Daoy (cell line): ENCODE measurements around the gene SMYD3. TPM values are rescaled to one million over a fixed set of nuclear protein-coding genes. Genes with fewer than 3 reads are reported as not detected.

Source experiments
- DNase-seq: peaks from one replicate; pipeline ENCODE4 v3.0.0-alpha.2; 2015; ENCODE audit warnings: low read depth
- total RNA-seq: library from RNA; depleted of rRNA; stranded (reverse); fragments of >200 nt; shearing (Covaris generic); gene quantifications from 2 replicates; pipeline ENCODE4 v1.2.3, GENCODE V29; 2014

SMYD3 gene
- total RNA-seq, 1 experiment from 2014 or later: 21.4 TPM

DNA sequence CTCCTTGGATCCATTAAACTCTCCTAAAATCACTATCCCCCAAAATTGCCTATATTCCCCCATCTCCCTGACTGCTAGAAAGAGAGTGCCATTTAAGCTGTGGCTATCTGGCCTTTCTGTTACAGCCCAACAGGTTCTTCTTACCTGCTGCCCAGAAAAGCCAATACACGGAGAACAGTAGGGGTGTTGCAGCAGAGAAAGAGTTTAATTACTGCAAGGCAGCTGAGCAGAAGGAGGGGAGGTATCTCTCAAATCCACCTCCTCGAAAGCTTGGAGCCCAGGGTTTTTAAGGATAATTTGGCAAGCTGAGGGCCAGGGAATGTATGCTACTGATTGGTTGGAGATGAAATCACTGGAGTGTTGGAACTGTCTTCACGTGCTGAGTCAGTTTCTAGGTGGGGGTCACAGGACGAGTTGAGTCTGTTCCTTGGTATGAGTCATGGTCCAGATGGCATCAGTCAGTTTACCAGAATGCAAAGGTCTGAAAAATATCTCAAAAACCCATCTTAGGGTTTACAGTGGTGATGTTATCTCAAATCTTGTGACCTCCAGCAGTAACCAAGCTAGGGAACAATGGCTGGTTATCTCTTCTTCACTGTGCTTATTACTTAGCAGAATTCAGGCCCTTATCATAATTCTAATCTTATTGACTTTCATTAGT lies 89.8 kb downstream of the SMYD3 start:
- DNase-seq: no peak

DNA sequence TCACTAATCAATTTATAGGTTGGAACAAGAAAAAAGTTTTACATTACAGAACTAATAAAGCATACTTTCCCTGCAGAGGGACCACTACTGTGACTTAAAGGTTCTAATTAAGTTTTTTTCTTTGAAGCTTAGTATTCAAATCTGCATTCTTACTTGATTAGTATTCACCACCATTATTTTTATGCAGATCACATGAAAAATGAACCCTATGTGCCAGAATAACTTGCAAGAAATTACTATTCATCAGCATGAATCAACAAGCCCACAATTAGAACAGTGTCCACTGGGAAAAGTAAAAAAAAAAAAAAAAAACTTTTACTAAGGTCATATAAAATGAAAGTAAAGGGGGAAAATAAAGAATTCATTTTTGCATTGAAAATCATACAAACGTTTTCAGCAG lies 90.8 kb downstream of the SMYD3 start:
- no peak for DNase-seq

DNA sequence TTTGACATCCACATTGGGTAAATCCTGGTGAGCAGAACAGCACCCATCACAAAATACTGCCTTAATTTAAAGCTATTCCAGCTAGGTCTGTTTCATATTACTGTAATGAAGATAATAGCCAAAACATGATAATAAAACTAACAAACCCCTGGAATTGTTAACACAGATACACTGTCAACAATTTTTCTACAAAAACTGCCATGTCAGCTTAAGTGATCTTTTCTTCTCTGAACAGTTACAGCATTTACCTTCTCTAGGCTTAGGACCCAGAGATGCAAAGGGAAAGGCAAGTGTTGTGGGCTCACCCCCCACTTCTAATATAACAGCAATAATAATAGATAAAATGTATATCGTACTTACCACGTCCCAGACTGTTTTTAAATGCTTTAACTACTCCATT lies 92.1 kb downstream of the SMYD3 start:
- no peak for DNase-seq

DNA sequence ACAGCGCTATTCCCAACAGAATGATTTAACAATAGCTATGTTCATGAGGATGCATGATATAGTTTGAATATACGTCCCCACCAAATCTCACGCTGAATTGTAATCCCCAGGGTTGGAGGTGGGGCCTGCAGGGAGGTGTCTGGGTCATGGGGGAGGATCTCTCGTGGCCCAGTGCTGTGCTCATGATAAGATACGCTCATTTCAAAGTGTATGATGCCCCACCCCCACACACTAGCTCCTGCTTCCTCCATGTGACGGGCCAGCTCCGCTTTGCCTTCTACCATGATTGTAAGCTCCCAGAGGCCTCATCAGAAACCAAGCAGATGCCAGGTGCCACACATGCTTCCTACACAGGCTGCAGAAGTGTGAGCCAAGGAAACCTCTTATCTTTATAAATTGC lies 93.6 kb downstream of the SMYD3 start:
- no peak for DNase-seq

DNA sequence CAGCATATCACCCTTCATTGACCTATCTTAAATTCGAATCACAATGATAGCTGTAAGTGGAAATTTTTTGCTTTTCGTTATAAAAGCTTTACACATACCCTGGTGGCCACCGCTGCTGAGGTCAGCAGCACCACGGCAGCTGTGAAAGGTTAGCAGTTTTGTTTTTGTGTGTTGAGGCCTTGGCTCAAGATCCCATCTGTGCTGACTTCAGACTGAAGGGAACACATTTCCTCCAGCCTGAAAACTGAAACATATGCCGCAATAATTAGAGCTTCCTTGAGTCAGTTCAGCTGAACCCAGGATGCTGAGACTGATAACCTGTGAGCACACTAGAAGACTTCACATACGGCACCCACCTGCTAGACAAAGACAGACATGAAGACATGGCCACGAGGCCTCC lies 103.0 kb downstream of the SMYD3 start:
- no peak for DNase-seq

DNA sequence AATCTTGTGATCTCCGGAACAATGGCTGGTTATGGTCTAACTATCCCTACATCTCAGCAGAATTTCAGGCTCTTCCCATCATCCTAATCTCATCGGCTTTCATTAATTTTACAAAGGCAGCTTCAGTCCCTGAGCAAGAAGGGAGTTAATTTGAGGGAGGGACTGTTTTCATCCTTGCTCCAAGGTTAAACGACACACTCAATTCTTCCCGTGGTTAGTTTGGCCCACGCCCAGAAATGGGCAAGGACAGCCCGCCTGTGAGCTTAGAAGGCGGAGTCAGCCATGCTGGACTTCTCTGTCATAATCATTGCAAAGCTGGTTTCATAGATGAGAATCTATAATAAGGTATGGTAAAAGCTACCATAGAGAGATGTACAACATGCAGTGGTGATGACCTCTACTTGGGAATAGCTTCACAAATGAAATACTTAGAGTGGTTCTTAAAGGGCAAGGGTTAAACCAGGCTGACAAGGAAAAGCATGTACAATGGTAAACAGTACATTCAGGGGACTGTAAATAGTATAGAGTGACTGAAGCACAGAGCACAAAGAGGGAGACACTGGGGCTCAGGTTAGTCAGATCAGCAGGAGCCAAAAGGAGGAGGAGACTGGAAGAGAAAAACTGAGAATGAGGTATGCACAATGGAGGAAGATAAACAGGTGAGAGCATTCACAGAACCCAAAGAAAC lies 108.8 kb downstream of the SMYD3 start:
- peak; percentile 15 for DNase-seq

DNA sequence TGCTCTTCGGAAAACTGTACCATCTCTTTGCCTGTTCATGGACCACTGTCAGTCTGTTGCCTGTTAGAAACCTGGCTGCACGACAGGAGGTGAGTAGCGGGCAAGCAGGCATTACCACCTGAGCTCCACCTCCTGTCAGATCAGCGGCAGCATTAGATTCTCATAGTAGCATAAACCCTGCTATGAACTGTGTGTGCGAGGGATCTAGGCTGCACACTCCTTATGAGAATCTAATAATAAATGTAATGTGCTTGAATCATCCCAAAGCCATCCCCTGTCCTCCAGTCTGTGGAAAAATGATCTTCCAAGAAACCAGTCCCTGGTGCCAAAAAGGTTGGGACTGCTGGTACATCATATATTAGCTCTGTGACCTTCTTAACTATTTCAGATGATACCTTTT lies 110.0 kb downstream of the SMYD3 start:
- DNase-seq: no peak

DNA sequence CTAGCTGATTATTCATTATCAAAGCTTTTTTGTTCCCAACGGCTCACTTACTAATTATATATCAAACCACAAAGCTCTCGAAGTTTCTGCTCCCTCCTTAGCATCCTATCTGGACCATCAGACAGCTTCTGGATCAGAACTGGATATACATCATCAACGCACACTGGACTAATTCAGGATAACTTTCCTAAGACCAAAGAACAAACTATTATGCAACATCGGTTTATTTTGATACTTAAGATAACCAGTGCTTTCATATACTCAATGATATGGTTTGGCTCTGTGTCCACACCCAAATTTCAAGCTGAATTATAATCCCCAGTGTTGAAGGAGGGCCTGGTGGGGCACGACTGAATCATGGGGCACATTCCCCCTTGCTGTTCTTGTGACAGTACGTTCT lies 110.8 kb downstream of the SMYD3 start:
- DNase-seq: no peak

DNA sequence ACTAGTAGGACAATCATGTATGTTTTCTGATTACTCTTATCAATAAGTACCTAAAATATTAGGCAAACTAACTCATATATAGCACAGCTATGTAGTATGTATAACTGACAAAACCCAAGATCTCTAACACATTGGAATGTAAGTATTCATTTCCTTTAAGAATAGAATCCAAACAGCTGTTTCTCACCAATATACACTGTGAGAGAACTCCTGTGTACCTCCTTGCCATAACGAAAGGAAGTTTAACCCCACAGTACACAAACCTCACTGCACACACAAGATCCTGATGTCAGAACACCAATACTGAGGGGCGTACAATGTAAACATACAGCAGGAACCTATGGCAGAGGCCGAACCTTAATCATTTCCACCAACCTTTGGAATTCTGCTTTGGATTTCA lies 113.0 kb downstream of the SMYD3 start:
- no peak for DNase-seq

DNA sequence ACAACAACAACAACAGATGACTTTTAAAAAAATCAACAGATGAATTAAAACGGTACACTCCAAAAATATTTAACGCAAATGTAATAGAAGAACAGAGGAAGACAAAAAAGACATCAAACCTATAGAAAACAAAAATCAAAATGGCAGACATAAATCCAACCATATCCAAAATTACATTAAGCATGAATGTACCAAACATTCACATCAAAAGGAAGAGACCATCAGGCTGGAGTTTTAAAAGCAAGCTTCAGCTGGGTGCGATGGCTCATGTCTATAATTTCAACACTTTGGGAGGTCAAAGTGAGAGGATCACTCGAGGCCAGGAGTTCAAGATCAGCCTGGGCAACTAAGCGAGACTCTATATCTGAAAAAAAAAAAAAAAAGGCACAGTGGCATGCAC lies 116.2 kb downstream of the SMYD3 start:
- DNase-seq: no peak

DNA sequence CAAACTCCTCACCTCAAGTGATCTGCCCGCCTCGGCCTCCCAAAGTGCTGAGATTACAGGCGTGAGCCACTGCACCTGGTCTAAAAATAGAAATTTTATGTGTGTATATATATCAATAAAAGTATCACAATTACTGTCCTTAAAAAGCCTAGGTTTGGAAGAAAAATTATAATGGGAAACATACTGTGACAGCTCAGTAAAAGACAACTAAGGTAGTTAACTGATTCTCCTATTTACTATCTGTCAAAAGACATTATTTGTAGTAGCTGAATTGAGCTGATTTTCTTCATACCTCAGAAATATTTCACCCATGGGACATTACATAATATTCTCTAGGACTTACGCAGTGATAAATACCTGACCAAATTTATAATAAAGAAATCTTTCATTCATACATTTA lies 122.5 kb downstream of the SMYD3 start:
- no peak for DNase-seq

DNA sequence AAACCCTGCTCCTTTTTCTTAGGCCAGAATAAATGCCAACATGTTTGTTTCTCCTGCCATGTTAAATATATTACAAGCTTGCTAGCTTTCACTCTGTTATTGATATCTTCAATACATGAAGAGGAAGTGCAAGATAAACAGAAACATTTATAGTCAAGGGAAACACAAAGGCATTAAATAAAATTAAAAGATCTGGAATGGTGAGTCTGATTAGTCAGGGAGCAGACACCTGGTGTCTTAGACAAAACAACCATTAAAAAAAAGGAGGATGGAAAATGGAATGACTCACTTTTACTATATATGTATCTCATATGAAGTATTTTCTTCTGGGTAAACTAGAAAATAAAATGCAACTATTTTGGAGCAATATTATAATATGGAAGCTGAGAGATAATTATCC lies 123.3 kb downstream of the SMYD3 start:
- no peak for DNase-seq

DNA sequence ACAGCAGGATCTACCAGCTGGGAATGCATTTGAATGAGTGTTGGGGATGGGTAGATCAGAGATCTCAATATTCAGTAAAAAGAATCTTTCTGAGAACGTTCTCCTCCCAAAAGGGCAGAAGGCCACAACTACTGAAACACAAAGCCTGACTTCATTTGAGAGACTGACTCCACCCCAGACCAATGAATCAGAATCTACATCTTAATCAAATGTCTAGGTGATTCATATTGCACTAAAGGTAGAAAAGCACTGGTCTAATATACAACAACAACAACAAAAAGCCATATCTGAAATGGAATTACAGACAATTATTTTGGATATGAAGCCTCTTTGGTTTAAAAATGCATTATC lies 123.9 kb downstream of the SMYD3 start:
- DNase-seq: no peak

DNA sequence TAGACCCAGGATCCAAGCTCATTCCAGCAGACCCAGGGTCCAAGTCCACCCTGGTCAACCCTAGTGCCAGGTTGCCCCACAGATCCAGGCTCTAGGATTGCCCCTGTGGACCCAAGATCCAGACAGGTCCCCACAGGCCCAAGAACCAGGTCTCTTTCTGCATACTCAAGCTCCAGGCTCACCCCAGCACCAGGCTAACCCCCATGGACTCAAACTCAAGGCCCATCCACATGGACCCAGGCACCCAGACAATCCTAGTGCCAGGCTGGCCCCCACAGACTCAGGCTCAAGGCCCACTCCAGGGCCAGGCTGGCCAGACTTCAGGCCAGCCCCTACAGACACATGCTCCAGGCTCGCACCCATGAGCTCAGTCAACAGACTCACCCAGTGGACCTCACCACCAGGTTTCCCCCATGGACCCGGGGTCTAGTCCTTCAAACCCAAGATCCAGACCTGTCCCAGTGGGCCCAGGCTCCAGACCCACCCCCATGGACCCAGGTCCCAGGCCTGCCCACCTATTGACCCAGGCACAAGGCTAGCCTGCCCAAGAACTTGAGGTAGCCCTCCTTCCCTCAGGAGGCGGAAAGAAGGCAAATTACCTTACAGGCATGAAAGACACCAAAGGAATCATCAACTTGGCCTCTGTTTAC lies 124.4 kb downstream of the SMYD3 start:
- DNase-seq: no peak

DNA sequence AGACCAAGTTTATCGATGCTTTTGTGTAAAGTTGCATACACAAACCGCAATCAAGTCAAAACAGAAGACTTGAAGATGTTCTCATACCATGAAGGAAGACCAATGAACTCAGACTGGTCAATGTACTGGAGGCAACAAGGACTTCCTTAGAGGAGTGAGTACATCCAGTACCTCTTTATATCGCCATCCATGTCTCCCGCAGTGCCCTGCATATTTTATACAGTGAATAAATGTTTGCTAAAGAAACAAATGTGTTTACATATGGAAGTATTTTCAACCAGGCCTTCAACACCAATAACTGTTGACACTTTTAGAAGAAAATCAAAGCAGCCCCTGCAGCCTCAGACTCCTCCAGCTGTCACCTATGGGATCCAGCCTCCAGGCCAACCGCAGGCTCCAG lies 125.6 kb downstream of the SMYD3 start:
- no peak for DNase-seq

DNA sequence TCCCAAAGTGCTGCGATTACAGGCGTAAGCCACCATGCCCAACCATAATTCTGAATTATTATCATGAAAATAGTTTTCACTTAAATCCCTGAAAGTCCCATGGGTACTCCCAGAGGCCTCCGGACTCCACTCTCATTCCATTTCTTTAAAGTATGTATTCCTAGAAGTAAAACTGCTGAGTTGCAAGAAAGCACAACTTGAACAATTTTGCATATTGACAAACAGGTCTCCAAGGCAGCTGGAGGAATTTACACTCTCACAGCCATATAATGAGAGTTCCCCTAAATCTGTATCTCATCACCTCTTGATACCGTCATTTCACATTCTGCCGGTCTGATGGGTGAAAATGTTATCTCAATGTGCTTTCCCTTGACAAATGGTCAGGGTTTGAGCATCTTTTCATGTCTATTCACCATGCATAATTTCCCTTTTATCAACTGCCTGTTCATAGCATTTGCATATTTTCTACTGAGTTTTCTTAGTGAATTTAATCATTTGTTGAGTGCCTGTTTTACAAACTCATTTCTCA lies 129.4 kb downstream of the SMYD3 start:
- no peak for DNase-seq

DNA sequence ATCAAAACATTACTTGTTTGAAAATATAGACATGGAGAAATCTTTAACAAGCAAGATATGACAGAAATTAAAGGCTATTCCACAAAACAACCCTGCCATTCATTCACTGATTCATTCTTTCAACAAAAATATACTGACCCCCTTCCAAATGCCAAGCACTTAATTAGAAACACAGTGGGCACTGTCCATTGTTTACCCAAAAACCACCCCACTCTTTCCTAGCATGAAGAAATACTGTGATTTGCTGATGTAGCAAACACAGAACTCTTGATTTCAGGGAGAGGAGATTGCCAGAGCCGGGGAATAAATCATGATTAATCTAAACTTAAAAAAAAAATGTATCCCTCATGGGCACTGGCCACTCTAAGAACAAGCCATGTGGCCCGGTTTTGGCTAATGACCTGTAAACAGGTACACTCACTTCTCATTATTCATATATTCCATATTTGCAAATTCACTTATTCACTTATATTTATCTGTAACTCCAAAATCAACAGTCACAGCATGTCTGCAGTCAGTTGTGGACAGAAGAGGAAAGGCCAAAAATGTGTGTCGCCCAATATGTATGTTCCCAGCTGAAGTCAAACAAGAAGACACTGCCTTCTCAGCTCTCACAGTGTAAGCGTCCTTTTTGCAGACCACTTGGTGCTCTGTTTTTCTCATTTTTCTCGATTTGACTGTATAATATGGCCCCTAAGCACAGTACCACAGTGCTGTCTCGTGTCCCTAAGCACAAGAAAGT lies 133.1 kb downstream of the SMYD3 start:
- DNase-seq: no peak

DNA sequence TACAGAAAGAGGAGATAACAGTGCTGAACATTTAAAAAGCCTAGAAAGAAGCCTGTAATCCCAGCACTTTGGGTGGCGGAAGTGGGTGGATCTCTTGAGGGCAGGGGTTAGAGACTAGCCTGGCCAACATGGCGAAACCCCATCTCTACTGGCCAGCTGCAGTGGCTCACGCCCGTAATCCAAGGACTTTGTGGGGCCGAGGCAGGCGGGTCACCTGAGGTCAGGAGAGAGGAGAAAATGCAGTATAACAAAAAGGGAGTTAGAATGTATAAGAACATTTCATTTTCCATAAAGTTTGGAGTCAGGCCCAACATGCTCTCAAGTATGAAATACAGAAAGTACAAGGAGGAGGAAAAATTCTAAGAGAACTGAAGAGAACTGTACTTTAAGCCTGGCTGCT lies 134.5 kb downstream of the SMYD3 start:
- no peak for DNase-seq

DNA sequence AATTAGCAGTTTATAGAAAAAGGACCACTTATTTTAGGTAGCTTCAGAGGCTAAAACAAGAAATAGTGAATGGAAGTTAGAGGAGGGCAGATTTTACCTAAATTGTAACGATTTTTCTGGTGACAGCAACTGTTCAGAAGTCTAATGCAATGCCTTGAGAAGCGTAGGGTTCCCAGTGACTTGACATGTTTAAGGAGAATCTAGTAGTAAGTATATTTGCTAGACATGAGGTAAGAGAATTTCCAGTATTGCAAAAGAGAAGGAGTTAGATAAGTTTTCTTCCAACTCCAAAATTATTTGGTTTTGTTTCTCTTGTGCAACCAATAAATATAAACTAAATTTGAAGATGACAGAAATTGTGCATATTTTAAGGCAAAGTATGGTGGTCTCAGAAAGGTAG lies 140.0 kb downstream of the SMYD3 start:
- no peak for DNase-seq

DNA sequence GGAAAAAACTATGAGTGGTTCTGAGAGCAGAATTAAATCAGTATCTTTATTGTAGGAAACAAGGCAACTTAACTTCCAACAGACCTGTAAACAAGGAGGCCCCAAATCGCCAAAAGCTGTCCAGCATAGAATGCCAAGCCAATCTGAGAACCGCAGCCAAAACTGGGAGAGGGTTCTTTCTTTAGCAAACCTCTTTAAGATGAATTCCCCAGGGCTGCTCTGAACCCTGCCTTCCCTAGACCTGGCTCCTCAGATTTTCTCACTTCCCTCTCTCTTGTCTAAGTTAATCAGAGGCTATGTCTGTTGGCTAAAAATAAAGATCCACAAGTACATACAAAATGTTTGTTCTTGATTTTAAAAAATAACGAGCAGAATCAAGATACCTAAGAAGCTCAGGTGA lies 141.4 kb downstream of the SMYD3 start:
- no peak for DNase-seq

DNA sequence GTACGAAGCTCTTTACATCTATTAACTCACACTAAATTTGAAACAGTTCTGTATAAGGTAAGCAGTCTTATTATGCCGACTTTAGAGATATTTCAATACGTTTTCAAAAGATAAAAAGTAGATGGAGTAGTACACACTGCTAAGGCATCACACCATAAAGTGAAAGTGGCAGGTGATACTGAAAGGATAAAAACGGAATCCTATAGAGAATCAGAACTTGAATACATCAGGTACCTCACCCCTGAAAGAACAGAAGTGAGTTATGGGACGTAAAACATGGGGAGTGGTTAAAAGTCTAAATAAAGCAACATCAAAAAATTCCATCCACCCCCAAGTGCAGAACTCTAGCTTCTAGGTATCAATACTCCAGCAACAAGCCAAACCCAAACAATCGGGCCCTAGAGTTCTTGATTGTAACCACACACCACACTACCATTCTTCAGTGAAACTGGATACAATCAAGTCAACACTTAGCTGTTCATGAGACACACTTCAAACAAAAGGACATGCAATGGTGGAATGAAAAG lies 142.6 kb downstream of the SMYD3 start:
- no peak for DNase-seq

DNA sequence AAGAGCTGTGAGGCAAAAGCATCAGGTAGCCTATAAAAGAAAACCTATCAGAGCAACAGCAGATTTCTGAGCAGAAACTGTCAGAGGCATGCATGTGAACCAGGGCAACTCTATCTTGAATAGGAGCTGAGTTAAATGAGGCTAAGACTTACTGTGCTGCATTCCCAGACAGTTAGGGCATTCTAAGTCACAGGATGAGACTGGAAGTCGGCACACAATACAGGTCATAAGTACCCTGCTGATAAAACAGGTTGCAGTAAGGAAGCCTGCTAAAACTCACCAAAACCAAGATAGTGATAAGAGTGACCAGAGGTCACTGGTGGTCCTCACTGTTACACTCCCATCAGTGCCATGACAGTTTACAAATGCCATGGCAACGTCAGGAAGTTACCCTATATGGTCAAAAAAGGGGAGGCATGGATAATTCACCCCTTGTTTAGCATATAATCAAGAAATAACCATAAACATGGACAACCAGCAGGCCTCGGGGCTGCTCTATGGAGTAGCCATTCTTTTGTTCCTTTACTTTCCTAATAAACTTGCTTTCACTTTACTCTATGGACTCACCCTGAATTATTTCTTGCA lies 150.0 kb downstream of the SMYD3 start:
- DNase-seq: peak; percentile 68
